NCI-H1694 (cell line): ENCODE data around the gene RAB8B.
A peak's percentile ranks its signal among the peaks of the same experiment; 100 is the strongest.

Experiments used
- DNase-seq: peaks from one replicate; lab custom pipeline; 2025; lab: John Stamatoyannopoulos, UW

Gene RAB8B

GRCh38 chr15:63188926-63189871, at the start of gene RAB8B:
Gene RAB8B, plus strand, starts transcription at chr15:63189606. Its CDS starts 19 bp downstream, at chr15:63189625.
- DNase-seq, result peak; percentile 87

GRCh38 chr15:63140936-63141335, 48.5 kb upstream of the RAB8B start:
- no peak for DNase-seq

- DNase-seq, result no peak
These were observed 44.0 kb upstream of the RAB8B start for GRCh38 chr15:63145426-63145825.

GRCh38 chr15:63146684-63147083, 42.7 kb upstream of the RAB8B start:
- DNase-seq, result no peak

- no peak for DNase-seq
These were observed 37.7 kb upstream of the RAB8B start for GRCh38 chr15:63151665-63152064.

- DNase-seq, result no peak
These were observed 33.9 kb upstream of the RAB8B start for GRCh38 chr15:63155486-63155885.

GRCh38 chr15:63156086-63156710, 33.2 kb upstream of the RAB8B start:
- DNase-seq, result no peak

- DNase-seq, result no peak
These were observed 32.7 kb upstream of the RAB8B start for GRCh38 chr15:63156755-63157117.

- DNase-seq, result peak; percentile 71
These were observed 32.1 kb upstream of the RAB8B start, which contains the start of gene RPS27L for GRCh38 chr15:63157118-63157843. Gene RPS27L, minus strand, starts transcription at chr15:63157477. Its CDS starts 72 bp downstream, at chr15:63157405.

- no peak for DNase-seq
These were observed 31.4 kb upstream of the RAB8B start for GRCh38 chr15:63157891-63158431.

- DNase-seq, result no peak
These were observed 28.8 kb upstream of the RAB8B start for GRCh38 chr15:63160638-63161037.

GRCh38 chr15:63163217-63163616, 26.2 kb upstream of the RAB8B start:
- DNase-seq, result no peak

GRCh38 chr15:63165166-63165859, 24.1 kb upstream of the RAB8B start:
- DNase-seq, result no peak

- no peak for DNase-seq
These were observed 23.2 kb upstream of the RAB8B start for GRCh38 chr15:63166219-63166618.

GRCh38 chr15:63169788-63170187, 19.6 kb upstream of the RAB8B start:
- DNase-seq, result no peak

GRCh38 chr15:63172376-63172775, 17.0 kb upstream of the RAB8B start:
- no peak for DNase-seq

- no peak for DNase-seq
These were observed 16.5 kb upstream of the RAB8B start for GRCh38 chr15:63172851-63173451.

GRCh38 chr15:63176302-63176701, 13.1 kb upstream of the RAB8B start:
- no peak for DNase-seq

- DNase-seq, result no peak
These were observed 11.4 kb upstream of the RAB8B start for GRCh38 chr15:63178034-63178433.

GRCh38 chr15:63180746-63181145, 8.7 kb upstream of the RAB8B start:
- DNase-seq, result peak; percentile 35

GRCh38 chr15:63181648-63182047, 7.8 kb upstream of the RAB8B start:
- DNase-seq, result no peak
